ENCODE data around the gene FAM111A.

FAM111A gene

DNA sequence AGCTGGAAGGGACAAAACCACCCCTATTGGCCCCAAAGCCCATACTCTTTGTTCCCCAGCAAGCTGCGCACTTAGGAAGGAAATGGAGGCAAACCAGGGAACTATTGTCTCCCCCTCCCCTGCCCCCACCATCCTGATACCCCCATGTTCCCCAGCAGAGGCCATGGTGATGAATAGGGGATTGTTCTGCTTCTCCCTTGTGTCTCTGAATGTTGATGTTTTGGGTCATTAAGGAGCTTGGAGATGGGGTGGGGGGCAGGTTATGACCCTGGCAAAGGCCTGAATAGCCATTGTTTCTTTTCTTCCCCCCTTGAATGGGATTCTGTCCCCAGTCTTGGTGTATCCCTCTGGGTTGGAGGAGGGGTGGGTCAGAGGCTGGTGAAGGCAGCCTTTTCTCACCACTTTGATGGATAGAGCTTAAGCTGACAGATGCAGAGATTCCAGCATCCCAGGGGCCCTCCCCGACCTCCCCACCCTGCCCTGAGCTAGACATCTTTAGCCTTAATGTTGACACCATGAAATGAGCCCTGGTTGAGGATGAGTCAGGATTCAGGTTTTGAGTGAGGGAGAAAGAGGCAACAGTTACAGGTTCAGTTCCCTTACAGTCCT, 37.6 kb downstream of the FAM111A start:
- no peak for DNase-seq

DNA sequence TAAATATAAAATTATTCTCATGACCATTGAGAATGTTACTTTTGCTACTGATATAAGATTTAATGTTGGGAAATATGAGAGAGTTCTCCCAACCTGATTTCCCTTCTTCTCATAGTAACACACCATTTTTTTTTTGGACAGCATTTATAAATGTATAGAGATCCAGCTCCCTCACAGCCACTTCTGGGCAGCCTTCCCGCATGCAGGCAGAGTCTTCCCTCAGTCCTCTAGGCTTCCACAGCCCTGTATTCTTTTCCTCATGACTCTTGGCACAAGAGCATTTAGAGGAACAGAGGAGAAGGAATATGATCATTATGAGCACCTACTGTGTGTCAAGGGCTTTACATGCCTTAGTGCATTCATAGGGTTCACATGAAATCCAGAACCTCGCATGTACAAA, 38.3 kb downstream of the FAM111A start:
- no peak for DNase-seq

DNA sequence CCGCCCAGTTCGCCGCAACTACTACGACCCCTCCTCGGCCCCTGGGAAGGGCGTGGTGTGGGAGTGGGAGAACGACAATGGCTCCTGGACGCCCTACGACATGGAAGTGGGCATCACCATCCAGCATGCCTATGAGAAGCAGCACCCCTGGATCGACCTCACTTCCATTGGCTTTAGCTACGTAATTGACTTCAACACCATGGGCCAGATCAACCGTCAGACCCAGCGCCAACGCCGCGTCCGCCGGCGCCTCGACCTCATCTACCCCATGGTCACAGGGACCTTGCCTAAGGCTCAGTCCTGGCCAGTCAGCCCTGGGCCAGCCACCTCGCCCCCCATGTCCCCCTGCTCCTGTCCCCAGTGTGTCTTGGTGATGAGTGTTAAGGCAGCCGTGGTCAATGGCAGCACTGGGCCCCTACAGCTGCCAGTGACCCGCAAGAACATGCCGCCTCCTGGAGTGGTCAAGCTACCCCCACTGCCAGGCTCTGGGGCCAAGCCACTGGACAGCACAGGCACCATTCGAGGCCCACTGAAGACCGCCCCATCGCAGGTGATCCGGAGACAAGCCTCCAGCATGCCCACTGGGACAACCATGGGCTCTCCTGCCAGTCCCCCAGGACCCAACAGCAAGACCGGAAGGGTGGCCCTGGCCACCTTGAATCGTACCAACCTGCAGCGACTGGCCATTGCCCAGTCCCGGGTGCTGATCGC, 39.2 kb downstream of the FAM111A start:
- DNase-seq: no peak

DNA sequence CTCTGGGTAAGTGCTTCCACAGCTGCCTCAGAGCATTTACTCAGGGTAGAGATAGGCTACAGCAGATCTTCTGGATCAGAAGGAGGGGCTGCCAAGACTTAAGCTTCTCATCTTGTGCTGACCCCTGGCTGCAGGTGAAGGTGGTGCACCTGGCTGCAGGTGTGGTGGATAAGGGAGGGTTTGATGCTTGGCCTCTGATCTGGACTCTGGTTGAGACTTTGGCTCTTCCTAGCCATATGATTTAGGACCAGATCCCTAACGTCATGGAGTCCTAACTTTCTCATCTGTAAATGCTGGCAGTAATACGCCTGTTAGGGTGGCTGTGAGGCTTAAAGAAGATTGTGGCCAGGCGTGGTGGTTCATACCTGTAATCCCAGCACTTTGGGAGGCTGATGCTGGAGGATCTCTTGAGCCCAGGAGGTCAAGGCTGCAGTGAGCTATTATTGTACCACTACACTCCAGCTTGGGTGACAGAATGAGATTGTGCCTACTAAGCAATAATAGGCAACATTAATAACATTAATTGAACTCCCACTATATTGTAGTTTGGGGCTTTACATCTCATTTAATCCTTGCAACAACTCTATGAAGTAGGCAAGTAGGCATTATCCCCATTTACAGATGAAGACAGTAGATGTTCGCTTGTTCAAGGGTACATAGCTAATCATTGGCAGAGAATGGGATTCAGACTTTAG, 39.9 kb downstream of the FAM111A start:
- no peak for DNase-seq

DNA sequence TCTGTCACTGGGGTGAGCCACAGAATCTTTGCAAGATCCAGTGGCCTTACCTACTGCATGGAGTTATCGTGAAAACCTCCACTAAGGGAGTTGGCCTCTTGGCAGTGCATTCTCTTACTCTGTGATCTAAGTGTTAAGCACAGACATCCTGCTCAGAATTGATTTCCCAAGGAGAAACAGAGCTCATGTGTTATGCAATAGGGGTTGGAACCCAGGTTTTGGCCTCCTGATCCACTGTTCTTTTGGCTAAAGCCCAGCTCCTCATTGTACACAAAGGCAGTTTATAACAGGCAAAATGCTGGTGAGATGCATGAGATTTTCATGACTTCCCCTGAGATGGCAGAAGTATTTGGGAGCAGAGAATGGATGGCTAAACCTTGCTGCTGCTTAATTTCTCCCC, 41.1 kb downstream of the FAM111A start:
- DNase-seq: no peak

DNA sequence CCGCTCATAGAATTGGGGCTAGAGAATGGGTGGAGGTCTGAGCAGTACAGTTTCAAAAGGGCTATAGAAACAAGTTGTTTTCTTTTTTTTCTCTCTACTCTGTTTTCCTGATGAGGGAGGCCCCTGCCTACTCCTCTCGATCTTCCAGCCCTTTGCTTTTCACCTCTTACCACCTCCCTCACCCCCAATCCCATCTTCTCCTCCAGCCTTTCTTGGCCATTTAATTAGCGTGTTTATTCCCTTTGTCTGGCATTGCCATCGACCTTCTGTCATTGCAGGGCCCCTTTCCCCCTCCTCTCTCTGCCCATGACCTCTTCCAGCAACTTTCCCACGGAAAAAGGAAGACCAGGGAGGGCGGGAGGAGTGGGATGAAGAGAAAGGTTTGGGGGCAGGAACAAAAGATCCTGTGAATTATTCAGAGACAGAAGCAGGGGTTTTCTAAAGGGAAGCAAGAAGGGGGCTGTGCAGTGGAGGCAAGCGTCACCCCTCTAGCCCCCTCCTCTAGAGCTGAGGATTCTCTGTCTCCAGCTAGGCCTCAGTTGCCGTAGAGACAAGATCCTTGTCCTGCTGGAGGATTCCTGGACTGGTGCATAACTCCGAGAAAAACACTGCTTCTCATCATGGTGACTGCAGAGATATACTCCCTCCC, 42.2 kb downstream of the FAM111A start:
- DNase-seq: no peak

DNA sequence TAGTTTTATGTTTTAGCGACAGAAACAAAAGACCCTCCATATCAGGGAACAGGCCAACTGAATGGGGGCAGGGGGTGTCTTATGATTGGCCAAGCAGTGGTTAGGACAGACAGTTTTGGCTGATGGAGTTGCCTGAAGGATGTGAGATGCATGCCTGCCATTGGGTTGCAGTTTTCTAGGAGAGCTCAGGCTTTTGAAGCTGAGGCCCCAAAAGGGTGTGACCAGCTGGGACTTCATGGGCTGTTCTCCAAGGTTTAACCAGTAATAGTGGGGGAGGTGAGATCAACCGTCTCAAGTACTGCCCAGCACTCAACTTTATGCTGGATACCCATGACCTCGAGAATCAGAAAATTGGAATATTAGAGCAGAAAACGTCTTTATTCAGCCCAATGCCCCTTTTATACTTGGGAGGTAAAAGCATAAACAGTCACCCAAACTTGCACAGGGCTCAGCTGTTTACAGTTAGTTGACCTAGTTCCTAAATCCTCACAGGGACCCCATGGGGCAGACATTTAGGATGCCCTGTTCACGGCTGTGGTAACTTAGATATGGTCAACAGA, 42.8 kb downstream of the FAM111A start:
- DNase-seq: no peak

DNA sequence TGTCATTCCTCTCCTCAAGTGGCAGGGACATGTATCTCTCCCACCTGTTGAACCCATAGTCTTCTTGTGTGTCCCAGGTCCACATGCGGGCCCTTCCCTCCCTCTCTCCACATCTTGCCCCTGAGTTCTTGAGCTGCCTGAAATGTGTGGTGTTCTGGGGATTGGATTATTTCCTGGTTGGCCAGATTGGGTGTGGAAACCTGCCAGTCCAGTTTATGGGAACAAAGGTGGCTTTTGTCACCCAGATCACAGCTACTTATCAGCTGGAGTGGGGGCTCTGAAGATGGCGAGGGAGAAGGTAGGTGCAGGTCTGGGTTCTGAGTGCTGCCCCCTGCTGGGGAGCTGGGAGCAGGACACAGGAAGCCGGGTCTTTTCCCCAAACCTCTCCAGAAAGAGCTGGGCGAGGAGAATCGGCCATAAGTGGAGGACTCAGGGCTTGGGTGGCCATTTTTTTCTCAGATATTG, 43.5 kb downstream of the FAM111A start:
- no peak for DNase-seq

DNA sequence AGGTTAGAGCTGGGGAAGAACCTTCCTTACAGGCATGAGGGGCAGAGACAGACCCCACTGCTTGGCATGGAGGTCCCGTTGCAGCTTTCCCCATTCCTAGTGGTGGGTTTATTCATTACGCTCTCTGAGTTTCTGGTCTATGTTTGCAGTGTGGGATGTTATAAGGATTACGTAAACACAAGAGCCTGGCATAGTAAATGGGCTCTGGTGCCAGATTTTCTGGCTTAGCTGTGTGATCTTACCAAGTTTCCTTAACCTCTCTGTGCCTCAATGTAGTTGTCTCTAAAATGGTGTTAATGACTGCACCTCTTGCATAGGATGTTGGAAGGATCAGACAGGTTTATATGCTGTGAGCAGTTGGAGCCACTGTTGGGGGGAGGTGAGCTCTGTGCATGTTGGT, 44.4 kb downstream of the FAM111A start:
- DNase-seq: no peak

DNA sequence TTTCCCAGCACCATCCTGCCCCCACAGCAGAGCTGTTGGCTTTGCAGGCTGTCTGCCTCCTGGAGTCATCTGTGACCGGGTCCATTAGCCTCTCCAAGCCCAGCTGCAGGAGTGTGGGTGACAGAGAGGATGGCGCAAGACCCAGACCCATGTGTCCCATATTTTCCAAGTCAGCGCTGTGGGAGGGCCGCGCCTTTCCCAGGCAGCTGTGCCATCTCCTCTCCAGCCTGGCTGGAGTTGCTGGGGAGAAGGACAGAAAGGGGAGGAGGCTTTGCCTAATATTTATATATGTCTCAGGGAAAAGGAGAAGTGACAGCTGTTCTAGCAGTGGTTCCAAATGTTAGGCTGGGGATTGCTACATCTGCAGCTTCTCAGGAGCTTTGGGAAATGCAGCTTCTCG, 44.9 kb downstream of the FAM111A start:
- DNase-seq: no peak

DNA sequence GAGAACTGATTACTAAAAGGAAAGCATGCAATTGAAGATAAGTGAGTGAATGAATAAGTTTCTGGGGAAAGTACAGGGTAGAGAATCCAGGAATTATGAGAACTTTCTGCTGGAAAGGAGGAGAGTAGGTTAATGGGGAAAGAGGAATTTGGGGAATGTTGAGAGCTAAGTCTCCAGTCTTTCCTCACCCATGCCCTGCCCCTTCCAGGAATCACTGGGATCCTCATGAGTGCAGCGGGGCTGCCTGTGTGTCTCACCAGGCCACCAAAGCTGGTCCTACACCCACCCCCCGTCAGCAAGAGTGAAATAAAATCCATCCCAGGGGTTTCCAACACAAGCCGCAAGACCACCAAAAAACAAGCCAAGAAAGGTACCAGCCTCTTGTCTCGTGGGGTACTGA, 46.3 kb downstream of the FAM111A start:
- DNase-seq: no peak

DNA sequence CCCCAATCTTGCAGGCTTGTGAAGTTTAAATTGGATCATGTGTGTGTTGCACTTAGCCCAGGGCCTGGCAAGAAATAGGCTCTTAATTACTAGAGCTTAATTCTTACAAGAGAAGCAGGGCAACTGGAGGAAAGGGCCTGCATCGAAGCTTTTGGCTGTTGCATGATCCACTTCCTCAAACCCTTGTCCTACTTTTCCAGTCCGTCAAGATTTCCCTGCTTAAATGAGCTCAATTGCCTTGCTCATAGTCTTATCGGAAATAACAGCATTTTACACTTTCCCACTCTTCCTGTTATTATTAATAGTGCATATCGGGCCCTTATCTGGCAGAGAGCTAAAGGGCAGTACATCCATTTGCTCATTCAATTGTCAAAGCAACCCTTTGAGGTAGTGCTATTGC, 47.3 kb downstream of the FAM111A start:
- DNase-seq: no peak

DNA sequence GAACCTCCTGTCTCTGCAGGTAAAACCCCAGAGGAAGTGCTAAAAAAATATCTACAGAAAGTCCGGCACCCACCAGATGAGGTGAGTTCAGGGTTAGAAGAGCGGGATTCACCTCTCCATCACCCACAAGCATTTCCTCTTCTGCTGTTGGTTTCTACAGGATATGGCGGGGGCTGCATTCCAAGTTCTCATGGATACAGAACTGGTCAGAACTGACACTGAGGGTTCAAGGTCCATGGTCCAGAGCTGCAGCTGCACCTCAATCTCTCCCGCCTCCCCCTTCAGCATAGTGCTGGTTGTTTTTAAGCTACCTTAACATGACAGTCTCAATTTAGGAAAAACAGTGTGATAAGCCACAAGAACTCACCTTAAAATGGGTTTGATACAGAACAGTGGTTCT, 48.4 kb downstream of the FAM111A start:
- no peak for DNase-seq

DNA sequence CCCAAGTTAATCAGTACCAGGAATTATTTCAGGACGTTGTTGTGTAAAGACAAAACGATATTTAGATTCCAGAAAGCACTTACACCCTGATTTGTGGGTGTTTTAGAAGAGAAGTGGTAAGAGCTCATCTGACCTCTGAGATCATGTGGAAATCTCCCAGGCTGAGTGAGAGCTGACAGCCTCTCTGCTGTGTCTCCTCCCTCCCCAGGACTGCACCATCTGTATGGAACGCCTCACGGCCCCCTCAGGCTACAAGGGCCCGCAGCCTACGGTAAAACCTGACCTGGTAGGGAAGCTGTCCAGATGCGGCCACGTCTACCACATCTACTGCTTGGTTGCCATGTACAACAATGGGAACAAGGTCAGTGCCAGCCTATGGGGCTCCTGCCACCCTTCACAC, 49.2 kb downstream of the FAM111A start:
- no peak for DNase-seq

DNA sequence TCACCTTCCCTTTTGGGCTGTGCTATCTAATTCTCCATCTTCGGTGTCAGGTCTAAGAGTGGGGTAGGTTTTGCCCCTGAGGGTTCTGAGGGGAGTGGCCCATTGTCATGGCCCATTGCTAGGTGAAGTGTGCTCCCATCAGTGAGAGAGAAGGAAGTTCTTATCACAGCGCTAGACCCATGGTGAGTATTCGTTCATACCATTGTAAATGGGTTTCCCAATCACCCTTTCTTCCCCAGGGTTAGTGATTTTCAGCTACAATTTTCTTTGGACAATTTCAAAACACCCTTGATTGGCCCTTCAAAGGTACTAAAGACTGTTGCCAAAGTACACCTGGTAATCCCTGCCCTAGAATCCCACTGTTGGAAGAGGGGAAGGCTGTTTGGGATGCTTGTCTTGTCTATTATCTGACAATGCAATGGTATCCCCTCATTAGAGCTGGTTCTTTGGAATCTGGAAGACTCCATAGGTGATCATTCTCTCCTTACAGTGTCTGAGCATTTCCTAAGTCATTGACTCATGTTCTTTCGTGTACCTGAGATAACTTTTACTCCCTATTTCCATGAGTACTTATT, 49.9 kb downstream of the FAM111A start:
- no peak for DNase-seq

DNA sequence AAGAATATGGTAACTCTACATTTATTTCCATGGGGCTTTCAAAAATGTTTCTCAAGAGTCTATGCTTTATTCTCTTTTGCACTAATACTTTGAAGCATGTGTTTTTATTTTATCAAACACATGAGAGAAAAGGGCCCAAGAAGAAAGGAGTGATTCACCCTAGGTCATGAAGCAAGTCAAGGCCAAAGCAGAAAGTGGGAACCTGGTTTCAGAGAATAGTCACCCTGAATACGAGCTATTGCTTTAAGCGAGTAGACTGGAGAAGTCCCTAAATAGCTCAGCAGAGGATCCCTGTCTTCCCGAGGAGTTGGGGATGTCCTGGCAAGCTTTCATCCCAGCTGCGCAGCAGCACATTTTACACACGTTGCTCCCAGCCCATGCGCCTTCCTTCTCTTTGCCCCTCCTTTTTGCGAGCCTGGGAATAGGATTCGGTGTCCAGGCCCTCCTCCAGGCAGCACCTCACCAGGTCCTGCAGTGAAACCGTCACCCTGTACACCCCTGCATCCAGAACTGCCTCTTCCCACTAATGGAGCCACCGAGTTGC, 51.0 kb downstream of the FAM111A start:
- DNase-seq: no peak

DNA sequence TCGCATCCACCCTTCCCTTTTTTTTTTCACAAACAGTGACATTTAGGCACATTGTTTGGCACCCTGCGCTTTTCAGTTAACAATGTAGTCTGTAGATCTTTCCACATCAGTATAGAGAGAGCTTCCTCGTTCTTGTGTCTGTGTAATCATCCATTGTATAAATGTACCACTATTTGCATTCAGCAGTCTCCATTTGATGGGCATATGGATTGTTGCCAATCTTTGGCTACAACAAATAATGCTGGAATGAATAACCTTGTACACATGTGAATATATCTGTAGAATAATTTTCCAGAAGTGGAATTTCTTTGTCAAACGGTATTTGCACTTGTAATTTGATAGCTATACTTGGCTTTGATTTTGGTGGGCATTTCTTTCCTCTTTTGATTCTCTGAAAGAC, 52.9 kb downstream of the FAM111A start:
- no peak for DNase-seq

DNA sequence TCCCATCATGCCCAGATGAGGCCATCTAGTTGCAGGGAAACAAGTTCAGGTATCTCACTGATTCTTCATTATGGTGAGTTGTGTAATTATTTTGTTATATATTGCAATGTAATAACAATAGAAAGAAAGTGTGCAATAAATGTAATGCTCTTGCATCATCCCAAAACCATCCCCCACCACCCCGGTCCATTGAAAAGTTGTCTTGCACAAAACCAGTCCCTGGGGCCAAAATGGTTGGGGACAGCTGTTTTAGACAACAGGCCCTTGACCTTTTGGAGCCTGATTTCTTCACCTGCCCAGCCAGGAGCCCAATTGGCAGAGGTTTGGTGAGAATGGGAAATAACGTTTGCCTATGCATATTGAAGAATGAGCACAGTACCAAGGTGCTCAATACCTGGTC, 54.1 kb downstream of the FAM111A start:
- DNase-seq: no peak

DNA sequence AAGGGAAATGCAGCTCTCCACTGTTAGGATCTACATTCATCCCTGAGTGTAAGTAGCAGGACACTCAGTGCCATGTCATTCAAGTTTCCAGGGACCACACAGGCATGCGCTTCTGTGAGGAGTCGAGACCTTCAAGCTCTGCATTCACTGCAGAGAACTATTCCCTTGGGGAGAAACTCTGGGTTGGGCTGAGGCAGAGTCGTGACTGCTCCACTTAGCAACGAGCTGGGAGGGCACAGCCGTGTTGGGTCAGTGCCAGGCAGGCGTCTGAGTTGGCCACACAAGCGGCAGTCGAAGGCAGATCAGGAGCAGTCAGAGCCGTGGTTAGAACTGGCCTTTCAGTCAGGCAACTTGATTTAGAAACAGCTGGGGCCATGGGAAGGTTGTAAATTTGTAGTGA, 55.3 kb downstream of the FAM111A start:
- DNase-seq: no peak

DNA sequence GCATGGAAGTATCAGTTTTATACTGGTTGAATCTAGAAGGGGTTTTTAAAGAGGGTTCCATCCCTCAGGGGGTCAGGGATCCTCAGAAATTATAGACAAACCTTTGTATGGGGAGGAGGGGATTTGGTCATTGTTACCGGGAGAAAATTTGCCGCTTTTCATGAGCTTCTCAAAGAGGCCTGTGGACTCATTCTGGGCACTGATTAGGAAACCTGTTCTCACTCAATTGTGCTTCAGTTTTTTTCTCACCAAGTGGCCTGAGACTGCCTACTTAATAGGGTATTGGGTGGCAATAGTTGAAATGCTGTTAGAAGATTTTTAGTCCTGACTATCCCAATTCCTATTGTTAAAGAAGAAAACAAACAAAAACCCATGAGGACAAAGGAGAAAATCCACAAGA, 56.1 kb downstream of the FAM111A start:
- no peak for DNase-seq

DNA sequence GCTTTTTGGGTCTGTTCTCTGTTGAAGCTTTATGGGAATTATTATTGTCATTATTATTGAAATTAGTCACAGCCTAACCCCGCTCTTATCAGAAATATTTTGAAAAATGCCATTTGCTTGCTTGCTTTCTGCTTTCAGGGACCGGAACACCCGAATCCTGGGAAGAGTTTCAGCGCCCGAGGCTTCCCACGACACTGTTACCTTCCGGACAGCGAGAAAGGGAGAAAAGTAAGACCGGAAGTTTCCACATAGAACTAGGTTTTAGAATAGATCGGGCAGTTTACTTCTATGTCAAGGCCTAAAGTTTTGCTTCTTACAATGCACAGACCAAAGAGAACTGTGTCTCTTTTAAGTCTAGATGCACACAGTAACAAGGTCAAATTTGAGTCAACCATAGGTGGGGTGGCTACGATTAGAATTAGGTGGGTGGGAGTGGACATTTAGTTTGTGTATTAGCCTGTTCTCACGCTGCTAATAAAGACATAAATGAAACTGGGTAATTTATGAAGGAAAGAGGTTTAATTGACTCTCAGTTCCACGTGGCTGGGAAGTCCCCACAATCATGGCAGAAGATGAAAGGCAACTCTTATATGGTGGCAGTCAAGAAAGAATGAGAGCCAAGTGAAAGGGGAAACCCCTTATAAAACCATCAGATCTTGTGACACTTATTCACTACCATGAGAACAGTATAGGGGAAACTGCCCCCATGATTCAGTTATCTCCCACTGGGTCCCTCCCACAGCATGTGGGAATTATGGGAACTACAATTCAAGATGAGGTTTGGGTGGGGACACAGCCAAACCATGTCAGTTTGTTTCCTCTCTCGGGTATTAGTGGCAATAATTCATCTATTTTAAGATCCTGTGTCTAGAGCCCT, 57.1 kb downstream of the FAM111A start:
- no peak for DNase-seq

DNA sequence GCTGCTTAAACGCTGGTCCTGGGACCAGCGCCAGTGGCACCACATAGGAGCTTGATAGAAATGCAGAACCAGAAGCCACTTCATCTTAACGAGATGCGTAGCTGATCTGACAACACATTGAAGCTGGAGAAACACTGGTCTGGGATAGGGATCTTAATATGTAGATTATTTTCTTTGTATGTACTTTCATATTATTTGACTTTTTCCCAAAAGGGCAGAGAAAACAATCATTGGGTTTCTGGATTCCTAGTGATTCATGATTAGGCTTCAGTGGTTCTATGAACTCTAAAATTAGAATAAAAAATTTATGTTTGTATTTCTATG, 57.7 kb downstream of the FAM111A start:
- DNase-seq: no peak

All from AML-193 (cell line).